OCI-LY3 (cell line): ENCODE data around the gene NCOA4.

Experiments
- H2AFZ ChIP-seq: fragments of 200-600, 300-600 bp; shearing (Covaris generic); 2 replicates; pipeline ENCODE4 v1.6.0; 2014; ENCODE audit warnings: antibody characterized with exemption, low read depth, low read length
- H3K27ac ChIP-seq: fragments of 200-600, 300-600 bp; sonication (generic); 2 replicates; pipeline ENCODE4 v1.5.1; 2014; ENCODE audit warnings: mild to moderate bottlenecking, low read length, moderate library complexity, mixed read lengths
- H3K27me3 ChIP-seq: fragments of 200-600, 300-600 bp; sonication (generic); 2 replicates; pipeline ENCODE4 v1.6.1; 2014; ENCODE audit warnings: low read depth, low read length, mixed read lengths
- H3K36me3 ChIP-seq: fragments of 200-600, 300-600 bp; sonication (generic); replicated peaks from 2 replicates; pipeline ENCODE3; 2014; ENCODE audit warnings: low read depth, low read length, mixed read lengths
- H3K4me1 ChIP-seq: fragments of 300-600, 200-600 bp; sonication (generic); 2 replicates; pipeline ENCODE4 v1.6.1; 2014; ENCODE audit warnings: low read length, mixed read lengths
- H3K4me2 ChIP-seq: fragments of 200-600, 300-600 bp; sonication (generic); 2 replicates; pipeline ENCODE4 v1.6.1; 2014; ENCODE audit warnings: low read length, mixed read lengths
- H3K4me3 ChIP-seq: fragments of 300-600, 200-600 bp; sonication (generic); 2 replicates; pipeline ENCODE4 v1.5.1; 2014; ENCODE audit warnings: antibody characterized with exemption, mild to moderate bottlenecking, low read length, moderate library complexity
- H3K79me2 ChIP-seq: fragments of 300-600, 200-600 bp; shearing (Covaris generic); 2 replicates; pipeline ENCODE4 v1.6.1; 2014; ENCODE audit warnings: mild to moderate bottlenecking, low read length, mixed read lengths
- H3K9ac ChIP-seq: fragments of 300-600, 200-600 bp; shearing (Covaris generic); 2 replicates; pipeline ENCODE4 v1.6.0; 2014; ENCODE audit warnings: mild to moderate bottlenecking, low read length, moderate library complexity
- H3K9me3 ChIP-seq: fragments of 200-600, 300-600 bp; shearing (Covaris generic); 2 replicates; pipeline ENCODE4 v1.6.1; 2014; ENCODE audit warnings: low read length, mixed read lengths; ENCODE audit not compliant: insufficient read depth
- H4K20me1 ChIP-seq: fragments of 200-600, 300-600 bp; sonication (generic); 2 replicates; pipeline ENCODE4 v1.6.1; 2016; ENCODE audit warnings: low read length, mixed read lengths; ENCODE audit not compliant: insufficient read depth
- EZH2phosphoT487 ChIP-seq: fragments of 200-600 bp; shearing (Covaris generic); IDR thresholded peaks from 2 replicates; pipeline ENCODE4 v1.6.1; 2018; ENCODE audit warnings: antibody characterized with exemption, mixed run types, low read depth
- TF ChIP-seq, protein P1 (sequence below): fragments of 200-600, 300-600 bp; sonication (generic); IDR thresholded peaks from 2 replicates; pipeline ENCODE4 v1.5.1; 2014; ENCODE audit warnings: antibody characterized with exemption, low read length, low read depth

The NCOA4 gene

GRCh38 chr10:46070749-46071148 is 40.3 kb upstream of the NCOA4 start:
- Histone ChIP-seq H3K4me2 (no peak overlapping the region), H3K79me2 (no peaks in the 10 kb centered on the region), H3K4me3 (no peak overlapping the region), H3K9me3 (no peaks in the 10 kb centered on the region), H2AFZ (no peak overlapping the region), H3K27ac (no peak overlapping the region), H4K20me1 (no peaks in the 10 kb centered on the region), H3K4me1 (no peaks in the 10 kb centered on the region), H3K36me3 (no peaks in the 10 kb centered on the region), H3K27me3 (no peaks in the 10 kb centered on the region), H3K9ac (no peak overlapping the region)
- TF ChIP-seq EZH2phosphoT487: no peak
- TF ChIP-seq, protein P1, sequence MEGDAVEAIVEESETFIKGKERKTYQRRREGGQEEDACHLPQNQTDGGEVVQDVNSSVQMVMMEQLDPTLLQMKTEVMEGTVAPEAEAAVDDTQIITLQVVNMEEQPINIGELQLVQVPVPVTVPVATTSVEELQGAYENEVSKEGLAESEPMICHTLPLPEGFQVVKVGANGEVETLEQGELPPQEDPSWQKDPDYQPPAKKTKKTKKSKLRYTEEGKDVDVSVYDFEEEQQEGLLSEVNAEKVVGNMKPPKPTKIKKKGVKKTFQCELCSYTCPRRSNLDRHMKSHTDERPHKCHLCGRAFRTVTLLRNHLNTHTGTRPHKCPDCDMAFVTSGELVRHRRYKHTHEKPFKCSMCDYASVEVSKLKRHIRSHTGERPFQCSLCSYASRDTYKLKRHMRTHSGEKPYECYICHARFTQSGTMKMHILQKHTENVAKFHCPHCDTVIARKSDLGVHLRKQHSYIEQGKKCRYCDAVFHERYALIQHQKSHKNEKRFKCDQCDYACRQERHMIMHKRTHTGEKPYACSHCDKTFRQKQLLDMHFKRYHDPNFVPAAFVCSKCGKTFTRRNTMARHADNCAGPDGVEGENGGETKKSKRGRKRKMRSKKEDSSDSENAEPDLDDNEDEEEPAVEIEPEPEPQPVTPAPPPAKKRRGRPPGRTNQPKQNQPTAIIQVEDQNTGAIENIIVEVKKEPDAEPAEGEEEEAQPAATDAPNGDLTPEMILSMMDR: no peak

- Histone ChIP-seq H3K4me2 (no peak overlapping the region), H3K4me3 (no peak overlapping the region), H3K79me2 (no peaks in the 10 kb centered on the region), H3K36me3 (no peaks in the 10 kb centered on the region), H3K27ac (no peak overlapping the region), H3K9me3 (no peaks in the 10 kb centered on the region), H3K9ac (no peak overlapping the region), H3K27me3 (no peaks in the 10 kb centered on the region), H2AFZ (no peak overlapping the region), H4K20me1 (no peaks in the 10 kb centered on the region), H3K4me1 (no peaks in the 10 kb centered on the region)
- TF ChIP-seq, protein P1: no peak
- no peak for TF ChIP-seq EZH2phosphoT487
These were observed 39.5 kb upstream of the NCOA4 start for GRCh38 chr10:46069771-46070463.

GRCh38 chr10:46068905-46069304 is 38.5 kb upstream of the NCOA4 start:
- Histone ChIP-seq H3K36me3 (no peaks in the 10 kb centered on the region), H3K4me2 (no peak overlapping the region), H2AFZ (no peak overlapping the region), H3K9ac (no peak overlapping the region), H3K27ac (no peak overlapping the region), H4K20me1 (no peaks in the 10 kb centered on the region), H3K4me3 (no peak overlapping the region), H3K79me2 (no peaks in the 10 kb centered on the region), H3K4me1 (no peaks in the 10 kb centered on the region), H3K27me3 (no peaks in the 10 kb centered on the region), H3K9me3 (no peaks in the 10 kb centered on the region)
- TF ChIP-seq, protein P1: no peak
- TF ChIP-seq EZH2phosphoT487: no peak

- H3K4me2 ChIP-seq: no peak overlapping the region
- TF ChIP-seq EZH2phosphoT487: no peak
- no peaks in the 10 kb centered on the region for H4K20me1 ChIP-seq
- no peak overlapping the region for H2AFZ ChIP-seq
- H3K27ac ChIP-seq: no peak overlapping the region
- H3K36me3 ChIP-seq: no peaks in the 10 kb centered on the region
- H3K27me3 ChIP-seq: no peaks in the 10 kb centered on the region
- no peaks in the 10 kb centered on the region for H3K79me2 ChIP-seq
- H3K9me3 ChIP-seq: no peaks in the 10 kb centered on the region
- H3K9ac ChIP-seq: no peak overlapping the region
- H3K4me1 ChIP-seq: no peaks in the 10 kb centered on the region
- no peak overlapping the region for H3K4me3 ChIP-seq
These were observed 37.7 kb upstream of the NCOA4 start for GRCh38 chr10:46068117-46068516.
